HAP-1 (cell line): Measurements from ENCODE around the gene AGPS.
"Not testable (repeated sequence)": the region's sequence is repeated elsewhere in the genome, so short reads cannot be mapped to it uniquely, and the experiment has no call there.

Source experiments
- DNase-seq, 2 experiments: peaks; one replicate each; pipeline ENCODE4 v3.0.0-alpha.2; 2016 to 2020; ENCODE audit warnings: low spot score in 2 of 2
- H3K27me3 ChIP-seq: fragments of 250-450 bp; sonication (Bioruptor Pico); 2 replicates; pipeline ENCODE4 v1.5.1; 2020; ENCODE audit warnings: low read depth, mild to moderate bottlenecking, moderate library complexity
- H3K36me3 ChIP-seq: fragments of 250-450 bp; sonication (Bioruptor Pico); replicated peaks from 2 replicates; pipeline ENCODE4 v1.5.1; 2020; ENCODE audit warnings: mild to moderate bottlenecking
- H3K4me1 ChIP-seq: fragments of 250-450 bp; sonication (Bioruptor Pico); 2 replicates; pipeline ENCODE4 v1.5.1; 2020; ENCODE audit warnings: mild to moderate bottlenecking
- H3K4me3 ChIP-seq: fragments of 250-450 bp; sonication (Bioruptor Pico); 2 replicates; pipeline ENCODE4 v1.5.1; 2020; ENCODE audit warnings: mild to moderate bottlenecking, moderate library complexity
- H3K9me3 ChIP-seq: fragments of 250-450 bp; sonication (Bioruptor Pico); 2 replicates; pipeline ENCODE4 v1.5.1; 2020; ENCODE audit warnings: mild to moderate bottlenecking, moderate library complexity
- in situ Hi-C: fragments of 300-500 bp; cut with MboI; formaldehyde crosslinking; loops from 3 replicates; pipeline ENCODE4 v1.14.3; 2020; ENCODE audit warnings: low sequenced_read_pairs, inconsistent platforms, mixed read lengths

AGPS gene

DNA sequence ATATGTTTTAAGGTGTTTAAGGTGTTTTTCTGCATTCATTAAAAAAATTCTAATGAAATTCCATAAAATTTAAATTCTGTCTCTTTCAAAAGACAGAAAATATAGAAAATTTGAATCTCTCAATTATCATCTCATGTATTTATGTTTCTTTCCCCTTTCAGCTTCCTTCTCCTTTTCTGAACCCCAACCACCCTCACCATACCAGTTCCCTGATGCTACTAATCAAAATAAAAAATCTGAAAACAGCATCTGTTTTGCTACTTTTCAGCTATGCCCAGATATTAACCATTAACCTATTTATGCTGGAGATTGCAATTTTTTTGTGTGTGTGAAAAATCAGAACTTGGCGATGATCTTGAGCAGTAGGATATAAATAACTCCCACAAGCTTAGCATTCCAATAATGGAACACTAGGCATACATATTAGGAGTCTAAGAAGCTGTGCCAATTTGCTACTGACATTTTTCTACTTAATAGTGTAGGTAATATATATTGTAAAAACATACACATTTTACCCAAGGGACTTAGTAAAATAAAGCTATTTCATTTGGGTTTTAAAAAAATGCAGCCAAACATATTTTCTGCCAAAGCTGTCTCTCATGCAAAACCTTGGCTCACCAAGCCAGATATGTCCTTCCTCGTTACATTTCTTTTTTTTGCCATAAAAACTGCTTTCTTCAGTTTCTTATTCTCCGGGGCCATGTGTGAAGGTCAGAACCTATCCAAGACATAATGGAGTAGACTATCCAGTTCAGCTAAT, 32.6 kb upstream of the AGPS start:
- in situ Hi-C loops, result no loop called here
- Histone ChIP-seq H3K4me1 (no peaks in the 10 kb centered on the region), H3K9me3 (no peaks in the 10 kb centered on the region), H3K4me3 (no peak overlapping the region), H3K27me3 (no peaks in the 10 kb centered on the region; the same call in 1 of the 2 replicates), H3K36me3 (no peaks in the 10 kb centered on the region)
- DNase-seq, result no peak

DNA sequence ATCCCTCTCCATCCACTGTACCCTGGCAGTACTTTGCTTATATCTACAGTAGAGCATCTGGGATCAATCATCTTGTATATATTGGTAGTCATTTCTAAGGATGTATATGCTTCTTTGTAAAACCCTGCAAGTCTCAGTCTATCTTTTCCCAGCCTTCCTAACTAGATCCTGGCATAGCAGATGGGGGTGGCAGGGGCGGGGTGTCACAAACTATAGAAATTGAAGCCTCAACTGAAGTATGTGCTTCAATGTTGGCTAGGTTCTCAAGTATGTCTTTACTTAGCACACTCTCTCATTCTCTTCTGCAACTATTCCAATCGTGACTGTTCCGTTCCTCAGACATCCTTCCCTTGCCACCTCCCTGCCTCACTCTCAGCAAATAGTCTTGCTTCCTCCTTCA, 30.1 kb upstream of the AGPS start:
- Histone ChIP-seq H3K9me3 (no peaks in the 10 kb centered on the region), H3K4me1 (no peaks in the 10 kb centered on the region), H3K27me3 (no peaks in the 10 kb centered on the region; the same call in 1 of the 2 replicates), H3K4me3 (no peak overlapping the region), H3K36me3 (no peaks in the 10 kb centered on the region)
- no peak for DNase-seq
- in situ Hi-C loops, result no loop called here

DNA sequence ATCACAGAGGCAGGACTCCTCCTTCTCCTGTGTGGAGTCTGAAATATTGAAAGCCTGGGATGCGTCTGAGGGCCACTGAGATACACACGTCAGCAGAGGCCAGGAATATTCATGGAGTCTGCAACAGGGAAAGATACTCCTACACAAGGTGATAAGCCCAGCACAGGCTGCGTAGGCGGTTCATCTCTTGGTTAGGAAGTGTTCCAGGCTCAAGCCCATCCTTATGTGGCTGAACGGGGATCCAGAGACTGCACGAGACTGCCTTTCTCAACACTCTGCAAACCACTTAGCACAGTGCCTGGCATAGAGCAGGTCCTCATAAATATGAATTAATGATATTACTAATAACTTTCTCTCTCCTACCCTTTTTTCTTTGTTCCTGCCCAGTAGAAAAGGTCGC, 29.2 kb upstream of the AGPS start:
- in situ Hi-C loops, result no loop called here
- no peaks in the 10 kb centered on the region for H3K36me3 ChIP-seq
- no peak for DNase-seq
- no peak overlapping the region for H3K4me3 ChIP-seq
- H3K27me3 ChIP-seq, result no peaks in the 10 kb centered on the region; the same call in 1 of the 2 replicates
- H3K4me1 ChIP-seq, result no peaks in the 10 kb centered on the region
- H3K9me3 ChIP-seq, result no peaks in the 10 kb centered on the region

DNA sequence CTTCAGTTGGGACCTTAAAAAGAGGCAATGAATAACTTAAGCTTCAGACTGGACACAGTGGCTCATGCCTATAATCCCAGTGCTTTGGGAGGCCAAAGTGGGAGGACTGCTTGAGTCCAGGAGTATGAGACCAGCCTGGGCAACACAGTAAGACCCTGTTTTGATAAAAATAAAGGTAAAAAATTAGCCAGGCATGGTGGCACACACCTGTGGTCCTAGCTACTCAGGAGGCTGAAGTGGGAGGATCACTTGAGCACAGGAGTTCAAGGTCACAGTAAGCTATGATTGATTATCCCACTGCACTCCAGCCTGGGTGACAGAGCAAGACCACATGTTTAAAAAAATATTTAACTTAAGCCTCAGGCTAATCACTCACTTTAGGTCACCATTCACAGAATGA, 26.8 kb upstream of the AGPS start:
- DNase-seq, H3K36me3 ChIP-seq, in situ Hi-C loops, H3K9me3 ChIP-seq, H3K4me1 ChIP-seq, H3K4me3 ChIP-seq, H3K27me3 ChIP-seq: not testable (repeated sequence)

DNA sequence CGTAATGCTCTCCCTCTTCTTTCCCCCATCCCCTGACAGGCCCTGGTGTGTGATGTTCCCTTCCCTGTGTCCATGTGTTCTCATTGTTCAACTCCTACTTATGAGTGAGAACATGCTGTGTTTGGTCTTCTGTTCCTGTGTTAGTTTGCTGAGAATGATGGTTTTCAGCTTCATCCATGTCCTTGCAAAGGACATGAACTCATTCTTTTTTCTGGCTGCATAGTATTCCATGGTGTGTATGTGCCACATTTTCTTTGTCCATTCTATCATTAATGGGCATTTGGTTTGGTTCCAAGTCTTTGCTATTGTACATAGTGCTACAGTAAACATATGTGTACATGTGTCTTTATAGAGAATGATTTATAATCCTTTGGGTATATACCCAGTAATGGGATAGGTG, 24.6 kb upstream of the AGPS start:
- H3K27me3 ChIP-seq, H3K4me1 ChIP-seq, in situ Hi-C loops, H3K9me3 ChIP-seq, H3K36me3 ChIP-seq, DNase-seq, H3K4me3 ChIP-seq: not testable (repeated sequence)

DNA sequence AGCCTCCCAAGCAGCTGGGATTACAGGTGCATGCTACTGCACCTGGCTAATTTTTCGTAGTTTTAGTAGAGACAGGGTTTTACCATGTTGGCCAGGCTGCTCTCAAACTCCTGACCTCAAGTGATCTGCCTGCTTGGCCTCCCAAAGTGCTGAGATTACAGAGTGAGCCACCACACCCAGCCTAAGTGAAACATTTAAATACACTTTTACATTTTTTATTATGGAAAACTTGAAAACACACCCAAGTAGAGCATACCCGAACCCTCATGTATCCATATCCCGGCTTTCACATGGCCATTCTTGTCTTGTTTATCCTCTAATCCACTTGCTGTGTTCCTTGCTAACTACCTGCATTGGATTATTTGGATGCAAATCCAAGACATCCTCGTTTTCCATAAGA, 13.2 kb upstream of the AGPS start:
- Histone ChIP-seq H3K27me3 (no peaks in the 10 kb centered on the region), H3K9me3 (no peaks in the 10 kb centered on the region), H3K4me3 (no peak overlapping the region), H3K36me3 (no peaks in the 10 kb centered on the region), H3K4me1 (no peaks in the 10 kb centered on the region)
- in situ Hi-C loops, result no loop called here
- DNase-seq, result no peak

DNA sequence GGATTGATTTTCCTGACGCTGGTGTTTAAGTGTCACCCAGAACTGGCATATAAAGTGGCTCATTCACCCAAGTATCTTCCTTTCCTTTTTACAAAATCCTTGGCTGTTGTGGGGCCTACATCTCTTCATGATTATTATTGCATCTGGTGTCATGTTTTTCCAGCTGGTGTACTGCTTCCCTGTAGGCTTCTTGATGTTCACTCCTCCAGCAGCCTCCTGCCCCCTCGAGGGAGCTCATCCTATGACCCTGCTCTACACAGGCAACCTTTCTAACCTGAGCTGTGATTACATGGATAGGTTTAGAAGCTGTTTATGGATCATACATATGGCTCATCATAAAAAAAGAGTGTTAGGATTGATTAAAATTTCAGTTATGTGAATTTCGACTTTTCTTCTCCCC, 12.4 kb upstream of the AGPS start:
- H3K4me3 ChIP-seq, result no peak overlapping the region
- H3K27me3 ChIP-seq, result no peaks in the 10 kb centered on the region
- H3K4me1 ChIP-seq, result no peaks in the 10 kb centered on the region
- no peak for DNase-seq
- in situ Hi-C loops, result no loop called here
- H3K9me3 ChIP-seq, result no peaks in the 10 kb centered on the region
- H3K36me3 ChIP-seq, result no peaks in the 10 kb centered on the region

DNA sequence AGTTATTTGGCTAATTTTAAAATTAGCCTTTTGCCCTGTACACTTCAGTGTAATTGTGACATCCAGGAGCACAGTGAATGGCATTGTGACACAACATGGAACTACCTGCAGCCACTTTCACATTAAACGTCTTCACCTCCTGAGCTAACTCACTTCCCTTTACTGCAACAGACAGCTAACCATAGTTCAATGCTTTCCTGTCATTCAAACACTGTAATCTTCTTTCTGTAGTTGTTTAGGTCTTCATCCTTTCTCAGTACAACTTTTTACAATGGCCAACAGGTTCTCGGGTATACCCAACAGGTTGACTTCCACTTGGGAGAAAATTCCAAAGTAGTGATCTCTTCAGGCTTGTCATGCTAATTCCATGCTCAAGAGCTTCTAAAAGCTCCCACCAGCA, 8.6 kb upstream of the AGPS start:
- H3K4me1 ChIP-seq, result no peaks in the 10 kb centered on the region; the same call in 1 of the 2 replicates
- in situ Hi-C loops, result no loop called here
- no peaks in the 10 kb centered on the region for H3K27me3 ChIP-seq
- no peaks in the 10 kb centered on the region for H3K9me3 ChIP-seq
- no peaks in the 10 kb centered on the region for H3K36me3 ChIP-seq
- no peak overlapping the region for H3K4me3 ChIP-seq
- DNase-seq, result no peak

DNA sequence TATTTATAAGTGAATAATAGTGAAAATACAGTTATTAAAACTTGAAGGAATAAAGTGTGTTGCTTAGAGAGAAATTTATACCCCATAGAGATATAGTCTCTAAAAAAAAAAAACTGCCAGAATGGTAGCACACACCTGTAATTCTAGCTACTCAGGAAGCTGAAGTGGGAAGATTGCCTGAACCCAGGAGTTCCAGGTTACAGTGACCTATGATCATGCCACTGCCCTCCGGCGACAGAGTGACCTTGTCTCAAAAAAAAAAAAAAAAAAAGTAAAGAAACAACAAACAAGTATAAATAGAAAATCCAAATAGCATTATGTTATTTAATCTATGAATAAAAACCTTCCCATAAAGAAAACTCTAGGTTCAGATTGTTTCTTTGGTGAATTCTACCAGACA, 7.4 kb upstream of the AGPS start:
- H3K27me3 ChIP-seq, result no peaks in the 10 kb centered on the region
- DNase-seq, result no peak
- no peaks in the 10 kb centered on the region; the same call in none of the 2 replicates for H3K4me1 ChIP-seq
- no peak overlapping the region for H3K4me3 ChIP-seq
- H3K9me3 ChIP-seq, result no peaks in the 10 kb centered on the region
- H3K36me3 ChIP-seq, result no peaks in the 10 kb centered on the region
- in situ Hi-C loops, result no loop called here

DNA sequence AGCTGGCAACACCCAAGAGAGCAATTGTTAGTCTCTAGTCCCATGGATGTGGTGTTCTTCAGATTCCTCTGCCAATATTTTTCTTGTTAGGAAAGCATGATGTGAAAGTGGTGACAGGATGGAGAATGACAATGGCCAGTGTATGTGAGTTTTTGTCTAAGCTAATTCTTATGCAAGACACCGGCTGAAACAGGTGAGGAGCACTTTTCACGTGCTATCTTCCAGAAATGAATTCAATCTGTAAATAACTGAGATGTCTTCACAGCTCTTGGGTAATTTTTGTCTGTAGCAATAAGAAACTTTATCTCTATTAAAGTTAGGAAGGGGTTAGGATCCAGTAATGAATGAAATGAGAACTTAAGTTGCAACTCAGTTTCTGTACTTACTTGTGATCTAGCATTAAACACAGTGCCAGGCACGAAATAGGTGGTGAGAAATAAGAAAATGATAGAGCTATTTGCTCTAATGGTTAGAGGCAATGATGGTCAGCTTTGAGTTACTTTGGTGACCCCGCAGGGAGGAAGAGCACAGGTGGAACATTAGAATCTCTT, 676 bp upstream of the AGPS start:
- H3K9me3 ChIP-seq, result no peaks in the 10 kb centered on the region
- DNase-seq, result no peak
- H3K4me1 ChIP-seq, result peaks cover 26% of the 10 kb centered on the region
- in situ Hi-C loops, result no loop called here
- peak overlapping the region; percentile 57 for H3K4me3 ChIP-seq
- no peaks in the 10 kb centered on the region; the same call in 1 of the 2 replicates for H3K36me3 ChIP-seq
- H3K27me3 ChIP-seq, result no peaks in the 10 kb centered on the region

DNA sequence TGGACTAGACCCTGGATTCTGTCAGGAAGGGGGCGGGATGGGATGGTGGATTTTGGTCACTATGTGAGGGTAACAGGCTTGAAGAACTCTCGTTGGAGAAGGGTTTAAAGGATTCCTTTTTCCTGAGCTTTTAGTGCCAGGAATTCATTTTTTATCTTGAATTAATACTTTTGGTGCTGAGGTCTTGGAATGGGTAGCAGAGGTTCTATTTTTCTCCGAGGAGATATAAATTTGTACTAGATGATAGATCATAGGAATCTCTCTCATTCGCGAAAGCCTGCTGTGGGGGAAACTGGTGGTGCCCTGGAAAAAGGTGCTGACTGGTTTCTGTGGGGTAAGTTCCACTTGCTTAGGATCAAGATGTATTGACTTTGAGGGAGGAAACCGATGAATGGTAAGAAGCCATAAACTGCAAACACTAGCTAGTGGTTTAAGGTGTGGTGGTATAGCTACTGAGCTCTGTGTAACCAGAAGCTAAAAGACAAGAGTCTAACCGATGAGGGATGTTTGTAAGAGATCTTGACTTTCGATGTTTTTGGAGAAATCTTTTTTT, 706 bp downstream of the AGPS start:
- no peaks in the 10 kb centered on the region; the same call in 1 of the 2 replicates for H3K36me3 ChIP-seq
- peak overlapping the region; percentile 57 for H3K4me3 ChIP-seq
- in situ Hi-C loops, result no loop called here
- peaks cover 38% of the 10 kb centered on the region for H3K4me1 ChIP-seq
- no peaks in the 10 kb centered on the region for H3K27me3 ChIP-seq
- H3K9me3 ChIP-seq, result no peaks in the 10 kb centered on the region
- no peak for DNase-seq

DNA sequence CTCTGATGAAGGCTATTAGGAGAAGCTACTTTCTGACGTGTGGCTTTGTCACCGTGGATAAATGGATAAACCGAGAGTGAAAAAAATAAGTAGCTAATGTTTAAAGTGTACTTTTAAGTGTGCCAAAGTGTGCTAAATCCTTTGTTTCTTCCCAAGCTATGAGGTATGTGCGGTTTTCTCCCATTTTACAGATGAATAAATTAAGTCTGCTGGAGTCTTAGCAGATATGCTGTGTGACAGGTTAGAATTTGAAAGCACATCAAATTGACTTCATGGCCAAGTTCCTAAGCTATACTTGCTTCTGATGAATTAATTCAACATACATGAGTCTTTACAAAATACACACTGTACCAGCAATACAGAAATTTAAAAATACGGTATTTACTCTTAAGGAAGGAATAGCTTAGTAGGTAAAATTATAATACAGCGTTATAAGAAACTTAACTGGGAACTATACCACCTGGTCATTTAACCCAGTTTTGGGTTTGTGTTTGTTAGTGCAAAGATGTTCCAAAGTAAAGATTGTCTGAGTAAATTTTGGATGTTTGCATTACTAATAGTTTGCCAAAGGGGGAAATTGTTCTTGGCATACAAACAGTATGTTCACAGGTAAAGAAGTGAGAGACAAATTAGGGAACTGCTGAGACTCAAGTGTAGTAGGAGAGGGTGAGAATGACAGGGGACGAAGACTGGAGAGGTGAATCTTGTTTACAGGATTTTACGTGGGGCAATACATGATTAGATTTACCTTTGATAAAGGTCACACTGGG, 1.4 kb downstream of the AGPS start:
- Histone ChIP-seq H3K4me1 (peaks cover 42% of the 10 kb centered on the region), H3K36me3 (no peaks in the 10 kb centered on the region; the same call in 1 of the 2 replicates), H3K4me3 (peak overlapping the region; percentile 57), H3K27me3 (no peaks in the 10 kb centered on the region), H3K9me3 (no peaks in the 10 kb centered on the region)
- no peak for DNase-seq
- in situ Hi-C loops, result no loop called here

DNA sequence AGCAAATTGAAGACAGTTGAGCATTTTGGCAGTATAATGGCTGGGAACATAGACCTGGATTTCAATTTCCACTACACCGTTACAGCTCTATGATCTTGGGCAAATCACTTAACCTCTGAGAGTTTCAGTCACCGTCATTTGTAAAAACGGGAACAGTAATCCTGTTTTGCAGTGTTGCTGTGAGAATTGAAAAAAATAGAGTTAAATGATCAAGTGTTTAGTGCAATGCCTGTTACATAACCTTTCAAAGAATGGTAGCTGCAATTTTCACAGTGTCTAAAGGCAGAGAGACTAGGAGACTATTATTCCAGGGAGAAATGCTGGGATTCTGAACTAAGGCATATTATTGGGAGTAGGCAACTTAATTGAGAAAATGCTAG, 2.0 kb downstream of the AGPS start:
- H3K36me3 ChIP-seq, result no peaks in the 10 kb centered on the region; the same call in 1 of the 2 replicates
- H3K4me1 ChIP-seq, result peaks cover 42% of the 10 kb centered on the region
- in situ Hi-C loops, result no loop called here
- no peak overlapping the region for H3K4me3 ChIP-seq
- no peaks in the 10 kb centered on the region for H3K27me3 ChIP-seq
- no peak for DNase-seq
- H3K9me3 ChIP-seq, result no peaks in the 10 kb centered on the region
